IMR-90 (cell line): ENCODE results near the gene UTRN.

Experiments used
- MAFK ChIP-seq: IDR thresholded peaks from 2 replicates; pipeline ENCODE4 v1.6.1; 2012; ENCODE audit warnings: low read depth, low read length, improper control_type of control experiment
- TF ChIP-seq, protein P1 (sequence below): conservative IDR thresholded peaks from 2 replicates; pipeline ENCODE4 v1.5.1; 2012; ENCODE audit warnings: mild to moderate bottlenecking, low read depth, low read length, improper control_type of control experiment
- TF ChIP-seq, protein P2 (sequence below): fragments of 150-350 bp; IDR thresholded peaks from 2 replicates; pipeline ENCODE4 v1.6.1; 2017; ENCODE audit warnings: mild to moderate bottlenecking, antibody characterized with exemption, low read length, low read depth

DNA sequence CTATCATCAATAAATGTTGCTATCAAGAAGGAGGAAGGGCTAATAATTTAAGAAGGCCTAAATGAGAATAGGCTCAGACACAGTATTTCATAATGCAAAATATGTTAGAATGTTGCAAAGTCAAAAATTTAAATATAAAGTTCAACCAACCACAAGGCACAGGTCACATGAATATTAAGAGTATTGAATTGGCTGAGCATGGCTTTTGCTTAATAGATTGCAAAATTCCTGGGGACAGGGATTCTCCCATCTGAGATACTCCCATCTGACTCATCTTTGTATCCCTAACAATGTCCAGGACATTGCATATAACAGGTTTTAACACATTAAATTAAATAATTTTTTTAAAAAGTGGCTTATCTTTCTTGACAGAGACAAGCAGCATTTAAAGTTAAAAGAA lies 32.9 kb upstream of the UTRN start:
- TF ChIP-seq MAFK: no peak
- TF ChIP-seq, protein P1, sequence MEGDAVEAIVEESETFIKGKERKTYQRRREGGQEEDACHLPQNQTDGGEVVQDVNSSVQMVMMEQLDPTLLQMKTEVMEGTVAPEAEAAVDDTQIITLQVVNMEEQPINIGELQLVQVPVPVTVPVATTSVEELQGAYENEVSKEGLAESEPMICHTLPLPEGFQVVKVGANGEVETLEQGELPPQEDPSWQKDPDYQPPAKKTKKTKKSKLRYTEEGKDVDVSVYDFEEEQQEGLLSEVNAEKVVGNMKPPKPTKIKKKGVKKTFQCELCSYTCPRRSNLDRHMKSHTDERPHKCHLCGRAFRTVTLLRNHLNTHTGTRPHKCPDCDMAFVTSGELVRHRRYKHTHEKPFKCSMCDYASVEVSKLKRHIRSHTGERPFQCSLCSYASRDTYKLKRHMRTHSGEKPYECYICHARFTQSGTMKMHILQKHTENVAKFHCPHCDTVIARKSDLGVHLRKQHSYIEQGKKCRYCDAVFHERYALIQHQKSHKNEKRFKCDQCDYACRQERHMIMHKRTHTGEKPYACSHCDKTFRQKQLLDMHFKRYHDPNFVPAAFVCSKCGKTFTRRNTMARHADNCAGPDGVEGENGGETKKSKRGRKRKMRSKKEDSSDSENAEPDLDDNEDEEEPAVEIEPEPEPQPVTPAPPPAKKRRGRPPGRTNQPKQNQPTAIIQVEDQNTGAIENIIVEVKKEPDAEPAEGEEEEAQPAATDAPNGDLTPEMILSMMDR: no peak
- TF ChIP-seq, protein P2, sequence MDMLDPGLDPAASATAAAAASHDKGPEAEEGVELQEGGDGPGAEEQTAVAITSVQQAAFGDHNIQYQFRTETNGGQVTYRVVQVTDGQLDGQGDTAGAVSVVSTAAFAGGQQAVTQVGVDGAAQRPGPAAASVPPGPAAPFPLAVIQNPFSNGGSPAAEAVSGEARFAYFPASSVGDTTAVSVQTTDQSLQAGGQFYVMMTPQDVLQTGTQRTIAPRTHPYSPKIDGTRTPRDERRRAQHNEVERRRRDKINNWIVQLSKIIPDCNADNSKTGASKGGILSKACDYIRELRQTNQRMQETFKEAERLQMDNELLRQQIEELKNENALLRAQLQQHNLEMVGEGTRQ: no peak
